ENCODE measurements around the gene HOXD1.
A peak's percentile ranks its signal among the peaks of the same experiment; 100 is the strongest.

HOXD1 gene

GRCh38 chr2:176152350-176153181 is 35.9 kb upstream of the HOXD1 start:
- no peak for DNase-seq (ENCODE audit: low read depth in 2 of 2)

DNA sequence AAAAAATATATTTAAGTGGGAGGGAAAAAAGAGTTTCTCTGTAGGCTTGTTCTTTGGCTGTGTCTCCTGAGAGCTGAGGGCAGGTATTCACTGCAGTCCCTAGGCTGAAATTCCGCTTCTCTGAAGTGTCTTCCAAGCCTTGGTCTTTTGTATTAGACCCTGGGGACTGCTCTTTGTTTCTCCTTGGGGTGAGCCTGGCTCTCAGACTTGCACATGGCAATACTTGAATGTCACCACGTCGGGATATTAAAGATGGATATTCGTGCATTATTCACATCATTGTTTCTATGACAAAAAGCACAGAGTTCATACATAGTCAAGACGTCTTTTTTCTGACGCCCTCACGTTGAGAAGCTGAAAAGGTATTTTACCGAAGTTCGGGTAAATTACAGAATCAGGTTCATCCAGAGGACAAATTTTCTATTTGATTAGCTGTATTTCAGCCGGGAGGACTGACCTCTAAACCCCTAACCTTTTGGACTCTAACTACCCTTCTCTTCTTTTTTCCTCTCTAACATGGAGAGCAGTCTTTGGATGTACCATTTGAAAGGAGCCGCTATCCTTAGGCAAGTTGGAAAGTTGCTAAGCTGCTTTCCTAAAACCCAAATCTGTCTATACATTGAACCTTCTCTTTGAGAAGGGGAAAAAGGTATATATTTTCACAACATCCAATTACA is 33.8 kb upstream of the HOXD1 start:
- no peak for DNase-seq (ENCODE audit: low read depth in 2 of 2)

- no peak for DNase-seq (ENCODE audit: low read depth in 2 of 2)
Measured at GRCh38 chr2:176155356-176156044, 33.0 kb upstream of the HOXD1 start.

DNA sequence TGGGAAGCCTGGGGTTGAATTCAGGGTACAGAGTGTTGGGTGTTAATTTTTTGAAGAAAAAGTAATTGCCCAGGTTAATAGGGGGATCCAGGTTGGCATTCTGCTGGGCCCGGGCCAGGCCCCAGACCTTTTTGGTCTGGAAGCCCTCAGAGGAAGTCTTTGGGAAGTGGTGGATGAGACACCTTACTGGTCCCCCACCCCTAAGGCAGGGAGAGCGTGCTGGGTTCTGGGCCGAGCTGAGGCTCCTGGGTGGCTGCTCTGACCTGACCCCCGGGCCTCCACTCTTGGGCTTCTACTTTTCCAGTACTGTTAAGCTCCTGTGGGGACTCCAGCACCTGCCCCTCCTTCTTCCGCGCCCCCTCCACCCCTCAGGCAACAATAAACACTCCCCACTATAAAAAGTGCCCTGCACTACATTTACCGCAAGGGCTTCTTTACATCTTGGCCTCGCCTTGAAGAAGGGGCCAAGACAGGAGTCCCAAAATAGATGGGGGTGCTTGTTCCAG is 32.1 kb upstream of the HOXD1 start:
- no peak for DNase-seq (ENCODE audit: low read depth in 2 of 2)

- DNase-seq (ENCODE audit: low read depth in 2 of 2): no peak
Measured at GRCh38 chr2:176156807-176157498, 31.5 kb upstream of the HOXD1 start, which contains the start of gene HOXD3. HOXD3 (plus strand) TSS chr2:176157307; CDS start chr2:176169115, 11,808 bp downstream.

DNA sequence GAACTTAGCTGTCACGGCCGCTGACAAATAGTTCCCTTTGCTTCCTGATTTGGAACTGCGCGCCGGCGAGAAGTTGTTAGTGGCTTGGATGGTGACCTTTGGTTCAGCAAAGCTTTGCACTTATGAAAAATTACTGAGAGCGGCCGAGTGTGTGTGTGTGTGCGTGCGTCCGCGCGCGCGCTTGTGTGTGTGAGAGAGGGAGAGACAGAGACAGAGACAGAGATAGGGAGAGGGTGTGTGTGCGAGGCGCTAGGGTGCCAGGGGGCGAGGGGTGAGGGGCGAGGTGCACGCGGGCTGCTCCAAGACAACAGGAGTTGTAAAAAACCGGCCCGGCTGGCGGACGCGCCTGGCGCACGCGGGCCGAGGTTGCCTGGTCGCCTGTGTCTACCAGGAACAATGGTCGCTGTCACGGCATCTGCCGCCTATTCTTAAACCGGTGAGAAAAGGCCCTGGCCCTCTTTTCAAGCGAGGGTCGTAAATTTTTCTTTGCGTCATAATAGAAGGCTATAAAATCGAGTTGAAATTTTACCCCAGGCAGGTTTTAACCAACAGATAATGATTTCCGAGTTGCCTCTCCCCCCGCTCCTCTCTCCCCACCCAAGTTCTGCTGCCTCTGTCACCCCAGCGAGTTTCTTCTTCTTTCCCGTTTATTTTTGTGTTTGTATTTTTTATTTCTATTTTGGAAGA is 30.8 kb upstream of the HOXD1 start:
- no peak for DNase-seq (ENCODE audit: low read depth in 2 of 2)

- DNase-seq (ENCODE audit: low read depth in 2 of 2): no peak
Measured at GRCh38 chr2:176158186-176158591, 30.3 kb upstream of the HOXD1 start.

GRCh38 chr2:176158855-176159662 is 29.4 kb upstream of the HOXD1 start:
- DNase-seq (ENCODE audit: low read depth in 2 of 2): no peak

- no peak for DNase-seq (ENCODE audit: low read depth in 2 of 2)
Measured at GRCh38 chr2:176159663-176160250, 28.7 kb upstream of the HOXD1 start.

DNA sequence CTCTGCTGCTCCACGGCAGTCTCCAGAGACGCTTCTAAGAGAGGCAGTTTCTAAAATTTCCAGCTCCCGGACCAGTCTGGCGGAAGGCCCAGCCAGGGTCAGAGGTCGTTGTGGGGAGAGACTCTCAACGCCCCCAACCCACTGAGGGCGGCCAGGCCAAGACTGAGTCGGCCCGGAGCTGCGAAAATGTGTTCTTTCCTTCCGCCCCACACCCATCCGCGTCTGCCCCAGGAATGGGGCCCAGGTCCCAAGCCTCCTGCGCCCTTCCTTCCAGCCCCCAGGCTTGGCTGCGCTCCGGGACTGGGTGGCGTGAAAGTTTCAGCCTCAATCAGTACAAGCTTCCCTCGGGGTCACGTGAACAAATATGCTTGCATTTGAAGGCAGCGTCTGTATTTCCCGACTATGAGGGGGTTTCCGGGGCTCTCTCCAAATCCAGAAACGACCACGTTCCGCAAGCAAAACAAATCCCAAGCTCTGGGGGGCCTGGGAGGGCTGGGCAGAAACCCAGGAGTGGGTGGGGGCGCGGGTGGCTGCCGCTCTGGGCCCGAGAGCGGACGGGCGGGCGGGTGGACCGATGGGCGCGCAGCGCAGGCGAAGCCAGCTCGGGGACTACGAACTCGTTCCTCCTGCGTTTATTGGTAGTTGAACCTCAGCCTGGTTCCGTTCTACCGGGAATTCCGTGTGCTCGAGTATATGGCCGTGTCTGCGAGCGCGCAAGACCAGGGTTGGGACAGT is 28.1 kb upstream of the HOXD1 start:
- no peak for DNase-seq (ENCODE audit: low read depth in 2 of 2)

DNA sequence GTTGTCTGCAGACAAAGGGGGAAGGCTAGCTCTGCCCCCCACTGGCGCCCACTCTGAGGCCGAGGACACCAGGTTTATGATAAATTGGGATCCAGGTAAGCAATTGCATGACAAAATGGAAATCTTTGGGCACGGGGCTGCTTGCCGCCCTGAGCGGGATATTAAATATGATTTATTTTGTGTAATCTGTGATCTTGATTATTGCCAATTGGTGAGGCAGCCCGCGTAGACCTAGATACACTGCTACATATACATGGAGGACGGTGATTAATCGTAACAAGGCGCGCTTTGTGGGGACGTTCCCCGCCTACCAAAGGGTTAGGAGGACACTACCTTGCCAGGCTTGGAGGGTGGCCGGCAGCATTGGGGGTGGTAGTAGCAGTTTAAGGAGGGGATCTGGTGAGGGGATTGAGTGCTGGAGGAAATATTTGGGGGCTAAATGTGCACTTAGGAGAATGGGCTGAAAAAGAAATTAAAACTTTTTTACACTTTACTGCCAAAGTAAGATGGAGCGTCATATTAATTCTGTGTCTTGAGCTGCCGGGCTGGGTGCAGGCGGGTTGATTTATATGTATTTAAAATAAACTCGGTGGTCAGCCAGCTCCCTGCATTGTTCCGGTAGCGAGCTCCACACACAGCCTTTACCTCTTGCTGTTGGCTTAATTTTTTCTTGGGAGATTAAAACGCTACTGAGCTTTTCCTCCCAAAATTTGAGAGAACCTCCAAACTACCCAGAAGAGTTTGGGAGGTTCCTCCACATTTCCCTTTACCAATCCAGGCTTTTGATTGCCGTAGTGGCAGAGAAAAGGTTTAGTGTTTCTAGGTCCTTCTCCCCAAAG is 27.3 kb upstream of the HOXD1 start:
- no peak for DNase-seq (ENCODE audit: low read depth in 2 of 2)

GRCh38 chr2:176161825-176162626 is 26.4 kb upstream of the HOXD1 start:
- DNase-seq (ENCODE audit: low read depth in 2 of 2): peak in 1 of 2 experiments; percentile 71

DNA sequence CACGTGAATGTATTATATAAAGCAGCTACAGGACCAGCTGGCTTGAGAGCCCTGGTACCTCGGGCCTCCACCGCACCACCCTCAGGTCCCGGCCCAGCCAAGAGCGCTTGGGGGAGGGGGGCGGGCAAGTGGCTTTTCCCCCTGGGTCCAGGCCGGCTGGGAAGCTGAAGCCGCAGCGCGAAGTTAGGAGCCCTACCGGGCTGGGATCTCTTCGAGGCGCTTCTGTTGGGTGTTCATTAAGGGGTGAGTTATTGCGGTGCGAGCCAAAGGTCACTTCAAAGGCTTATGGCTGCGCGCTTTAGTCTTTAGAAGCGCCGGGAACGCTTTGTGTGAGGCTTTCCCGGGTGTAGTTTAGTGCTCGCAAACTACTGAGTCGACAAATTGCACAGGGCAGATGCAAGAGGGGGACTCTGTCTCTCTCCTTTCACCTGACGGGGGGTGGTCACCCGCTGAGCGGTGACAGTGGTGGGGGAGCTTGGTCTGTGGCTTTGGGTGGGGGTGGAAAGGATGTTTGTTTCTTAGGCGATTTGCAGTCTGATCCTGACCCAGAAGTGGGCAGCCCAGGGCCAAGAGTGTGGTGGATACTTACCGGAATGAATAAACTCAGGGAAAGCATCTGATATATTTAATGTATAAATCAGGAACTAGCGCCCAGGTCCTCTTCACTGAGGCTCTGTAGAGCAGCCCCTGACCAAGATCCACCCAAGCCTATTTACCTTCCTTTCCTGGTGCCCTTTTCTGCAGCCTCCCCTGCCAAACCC is 25.4 kb upstream of the HOXD1 start:
- no peak for DNase-seq (ENCODE audit: low read depth in 2 of 2)

- no peak for DNase-seq (ENCODE audit: low read depth in 2 of 2)
Measured at GRCh38 chr2:176163672-176164056, 24.8 kb upstream of the HOXD1 start.

DNA sequence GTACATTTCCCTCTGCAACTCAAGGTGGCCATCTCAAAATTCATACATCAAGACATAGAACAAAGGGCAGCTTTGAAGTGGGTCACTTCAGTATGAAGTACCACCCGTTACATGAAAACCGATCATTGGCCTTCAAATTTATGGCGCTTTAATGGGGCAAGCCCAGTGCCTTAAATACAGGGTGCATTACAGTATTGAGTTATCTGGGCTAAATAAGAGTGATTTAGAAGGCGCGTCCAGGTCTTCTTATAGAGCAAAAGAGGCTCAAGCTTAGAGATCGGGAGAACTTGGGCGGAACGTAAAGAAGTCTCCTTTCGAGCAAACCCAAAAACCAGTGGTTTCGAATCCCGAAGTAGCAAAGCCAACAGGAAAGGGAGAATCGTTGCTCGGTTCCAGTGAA is 24.3 kb upstream of the HOXD1 start:
- DNase-seq (ENCODE audit: low read depth in 2 of 2): no peak

DNA sequence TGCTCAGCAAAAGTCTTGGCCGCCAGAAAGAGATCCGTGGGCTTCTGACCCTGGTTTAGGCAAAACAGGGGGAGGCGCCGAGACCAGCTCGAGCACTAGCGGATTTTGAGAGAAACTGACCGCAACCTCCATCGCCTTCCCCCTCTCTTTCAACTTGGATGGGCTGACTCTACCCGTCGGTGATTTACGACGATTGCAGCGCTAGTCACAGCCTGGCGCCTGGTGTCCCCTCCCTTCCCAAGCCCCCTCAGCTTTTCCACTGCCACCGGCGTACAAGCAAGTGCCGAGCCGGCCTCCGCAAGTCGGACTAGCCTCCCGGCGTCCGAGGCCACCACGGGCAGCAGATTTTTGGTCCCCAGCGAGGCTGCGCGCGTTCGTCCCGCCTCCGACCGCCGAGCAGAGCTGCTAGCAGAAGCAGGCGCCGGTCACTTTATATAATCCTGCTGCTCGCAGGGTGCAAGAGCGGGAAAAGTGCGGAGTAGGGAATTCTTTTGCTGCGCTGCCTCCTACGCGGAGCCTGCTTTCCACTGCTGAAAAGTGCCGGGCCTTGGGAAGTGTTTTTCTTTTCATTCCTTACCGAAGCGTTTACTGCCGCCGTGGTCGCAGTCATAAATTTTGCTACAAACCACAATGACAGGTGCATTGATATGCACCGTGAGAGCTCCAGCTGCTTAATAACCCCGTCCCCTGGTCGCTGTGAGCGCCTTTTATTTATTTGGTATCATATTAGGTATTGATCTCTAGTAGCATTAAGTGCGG is 23.7 kb upstream of the HOXD1 start:
- DNase-seq (ENCODE audit: low read depth in 2 of 2): no peak

All from fibroblast of skin of left quadriceps (primary cell).